GM18907 (cell line): Measurements from ENCODE around the gene ANKRD31.
"Not testable (repeated sequence)": the region's sequence is repeated elsewhere in the genome, so short reads cannot be mapped to it uniquely, and the experiment has no call there.

Experiments used
- ATAC-seq: cut with Tn5 transposase; IDR thresholded peaks from one replicate; pipeline ENCODE4 v1.9.1; 2021; ENCODE audit warnings: mild to moderate bottlenecking, moderate library complexity; ENCODE audit not compliant: unreplicated experiment

Gene ANKRD31, protein sequence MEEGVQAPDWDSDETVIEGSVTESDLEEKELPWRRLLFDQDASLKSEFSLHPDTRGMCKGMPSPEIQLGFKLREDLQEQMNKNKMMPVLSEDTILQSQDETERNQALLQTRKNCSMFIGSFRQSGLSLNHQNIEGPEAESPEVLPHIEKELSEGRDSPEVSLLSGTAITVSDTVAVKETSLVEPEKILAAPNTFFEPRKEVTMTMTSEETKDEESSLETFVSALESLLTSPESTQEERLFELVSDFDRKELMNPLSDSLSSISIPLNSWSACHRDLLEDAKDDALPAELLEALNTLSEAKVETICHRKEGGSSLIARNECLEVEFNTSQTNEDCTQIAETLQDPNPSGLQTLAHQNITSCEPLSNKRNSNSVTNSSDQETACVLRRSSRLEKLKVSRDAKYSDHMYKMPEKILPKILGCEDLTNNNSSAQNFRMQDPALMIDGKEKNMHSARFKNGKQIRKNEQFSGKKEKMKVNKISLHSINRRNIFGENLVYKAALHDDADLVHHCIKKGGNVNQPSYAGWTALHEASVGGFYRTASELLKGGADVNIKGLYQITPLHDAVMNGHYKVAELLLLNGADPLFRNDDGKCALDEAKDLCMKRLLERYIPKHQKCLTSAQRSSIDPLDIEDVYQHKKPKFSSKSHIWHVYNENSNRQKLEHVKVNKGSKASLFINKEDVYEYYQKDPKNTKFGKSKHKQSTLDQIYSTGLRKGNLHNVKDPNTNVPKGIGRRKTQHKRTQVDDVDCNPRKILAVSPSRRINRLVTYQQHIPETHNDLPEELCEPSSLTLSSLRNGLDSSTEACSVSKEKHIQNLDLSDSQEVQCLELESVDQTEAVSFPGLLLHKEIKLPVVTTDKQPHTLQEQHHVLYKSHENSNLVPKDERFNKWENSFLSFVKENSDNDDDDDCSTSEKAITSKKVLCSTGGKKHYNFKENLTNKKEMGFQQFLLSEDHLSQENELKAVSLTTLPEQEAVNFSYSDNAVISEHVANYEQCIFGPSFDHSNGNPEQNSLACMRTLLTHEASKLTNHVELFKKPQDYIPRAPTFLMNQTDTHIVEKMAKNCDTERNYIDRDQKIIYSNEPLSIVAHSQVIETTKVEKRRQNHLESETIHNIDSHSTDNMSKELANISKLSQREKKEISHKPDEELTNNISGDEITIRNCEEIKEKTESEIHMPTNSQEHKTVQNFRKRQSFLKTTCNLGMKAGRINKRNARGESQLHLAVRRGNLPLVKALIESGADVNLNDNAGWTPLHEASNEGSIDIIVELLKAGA (N-terminal part only)

DNA sequence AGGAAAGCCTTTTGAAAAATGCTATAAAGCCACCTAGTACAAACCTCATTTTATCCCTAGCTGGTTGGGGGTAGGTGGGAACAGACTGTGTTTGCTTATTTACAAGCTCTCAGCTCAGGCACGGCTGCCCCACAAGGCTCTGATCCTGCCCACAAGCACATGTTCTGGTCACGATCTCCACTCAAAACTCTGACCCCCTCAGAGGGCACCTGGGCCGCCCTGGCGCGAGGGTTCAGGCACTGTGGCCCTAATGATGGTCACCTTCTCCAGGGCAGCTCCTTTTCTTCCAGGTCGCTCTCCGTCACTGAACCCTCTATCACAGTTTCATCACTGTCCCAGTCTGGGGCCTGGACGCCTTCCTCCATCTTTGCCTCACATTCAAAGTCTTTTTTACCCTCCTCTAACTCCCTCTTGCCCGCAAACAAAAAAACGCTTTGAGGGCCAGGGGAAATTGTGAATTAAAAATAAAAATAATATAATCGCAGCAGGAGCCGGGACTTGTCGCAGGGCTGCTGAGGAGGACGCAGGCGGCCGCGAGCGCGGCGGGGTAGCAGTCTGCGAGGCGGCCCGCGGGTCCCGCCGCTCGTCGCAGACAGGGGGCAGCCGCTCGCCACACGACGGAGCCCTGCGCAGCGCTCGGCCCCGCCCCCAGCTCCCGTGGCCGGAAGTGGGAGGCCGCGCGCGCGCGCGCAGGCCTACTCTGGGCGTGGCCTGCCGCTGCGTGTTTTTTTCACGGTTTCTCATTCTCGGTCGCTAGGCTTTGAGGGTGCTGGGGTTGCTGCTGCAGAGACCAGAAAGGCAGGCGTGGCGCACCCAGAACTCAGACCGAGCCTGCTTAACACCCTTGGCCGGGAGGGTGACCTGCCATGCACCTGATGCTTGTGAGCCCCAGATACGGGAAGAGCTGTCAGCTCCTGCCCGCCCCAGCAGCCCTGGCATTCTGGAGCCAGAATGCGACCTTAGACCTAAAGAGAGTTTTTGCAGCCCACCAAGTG is at the start of gene ANKRD31:
Gene ANKRD31 (minus strand): TSS at position 557 of the 995 bp plus-strand sequence. CDS start 192 bp downstream, at position 365.
- peak; percentile 98 for ATAC-seq

DNA sequence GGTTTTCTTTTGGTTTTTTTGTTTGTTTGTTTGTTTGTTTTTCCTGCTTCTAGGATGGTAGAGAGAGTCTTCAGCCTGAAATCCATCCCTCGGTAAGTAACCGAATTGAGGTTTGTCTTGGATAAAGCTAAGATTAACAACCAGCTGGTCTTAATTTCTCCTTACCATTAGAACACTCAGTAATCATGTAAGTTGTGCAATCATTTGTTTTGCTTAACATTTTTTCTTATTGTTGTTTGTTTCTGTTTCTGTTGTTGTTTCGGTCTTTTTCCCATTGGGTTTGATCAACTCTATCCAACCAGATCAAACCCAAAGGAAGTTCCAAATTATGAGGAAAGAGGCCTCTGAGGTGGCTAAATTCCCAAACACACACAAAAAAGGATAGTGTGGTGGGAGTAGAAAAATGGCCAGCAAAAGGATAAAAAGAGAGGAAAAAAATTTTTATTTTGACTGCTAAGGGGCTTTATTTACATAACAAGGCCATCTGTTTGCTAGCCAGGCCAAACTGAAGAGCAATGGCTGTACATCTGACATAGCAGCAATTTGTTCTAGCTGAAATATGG is 49.6 kb upstream of the ANKRD31 start:
- no peak for ATAC-seq

DNA sequence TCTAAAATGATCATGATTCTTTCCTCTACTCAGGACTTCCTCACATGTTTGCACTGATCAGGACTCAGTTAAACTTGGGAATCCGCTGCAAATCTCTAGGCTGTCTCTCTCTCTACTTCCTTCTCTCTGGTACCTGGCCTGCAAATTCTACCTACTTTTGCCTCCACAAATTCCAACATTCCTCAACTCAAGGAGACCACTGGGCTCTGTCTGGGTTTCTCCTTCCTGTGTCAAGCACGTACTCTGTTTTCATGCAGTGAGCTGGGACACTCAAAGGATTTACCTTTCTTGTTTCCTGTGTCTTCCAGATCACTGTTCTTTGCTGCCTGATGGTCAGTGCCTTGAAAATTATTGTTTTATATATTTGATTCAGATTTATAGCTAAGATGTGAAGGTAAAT is 45.9 kb upstream of the ANKRD31 start:
- no peak for ATAC-seq

DNA sequence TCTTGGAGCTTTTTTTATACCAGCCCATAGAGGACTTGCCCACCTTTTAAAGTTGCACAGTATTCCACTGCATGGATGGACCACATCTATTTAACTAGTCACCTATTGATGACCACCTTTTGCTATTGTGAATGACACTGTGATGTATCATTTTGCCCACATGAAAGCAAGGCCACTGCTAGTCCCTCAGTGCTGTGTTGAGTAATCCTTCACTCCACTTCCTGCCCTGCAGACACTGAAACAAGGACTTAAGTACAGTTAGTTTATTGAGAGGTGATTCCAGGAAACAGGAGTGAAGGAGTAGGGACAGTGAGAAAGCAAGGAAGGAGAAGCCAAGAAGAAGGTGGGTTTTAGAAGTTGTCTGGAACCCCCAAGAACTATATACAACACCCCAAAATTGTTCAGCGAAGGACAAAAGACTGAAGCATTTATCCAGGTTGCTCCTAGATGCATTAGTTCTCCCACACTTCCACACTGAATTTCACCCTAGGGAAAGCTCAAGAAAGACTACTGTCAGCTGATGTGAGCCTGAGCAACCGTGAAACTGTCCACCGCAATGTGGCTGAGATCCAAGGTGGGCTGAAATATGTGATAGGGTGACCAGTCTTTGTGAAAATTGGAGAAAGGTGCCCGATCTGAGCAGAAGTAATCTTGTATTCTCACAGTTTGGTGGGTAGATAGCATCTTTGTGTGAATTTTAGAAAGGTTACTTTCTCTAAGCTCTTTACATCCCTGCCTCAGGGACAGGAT is 45.2 kb upstream of the ANKRD31 start:
- ATAC-seq = no peak

DNA sequence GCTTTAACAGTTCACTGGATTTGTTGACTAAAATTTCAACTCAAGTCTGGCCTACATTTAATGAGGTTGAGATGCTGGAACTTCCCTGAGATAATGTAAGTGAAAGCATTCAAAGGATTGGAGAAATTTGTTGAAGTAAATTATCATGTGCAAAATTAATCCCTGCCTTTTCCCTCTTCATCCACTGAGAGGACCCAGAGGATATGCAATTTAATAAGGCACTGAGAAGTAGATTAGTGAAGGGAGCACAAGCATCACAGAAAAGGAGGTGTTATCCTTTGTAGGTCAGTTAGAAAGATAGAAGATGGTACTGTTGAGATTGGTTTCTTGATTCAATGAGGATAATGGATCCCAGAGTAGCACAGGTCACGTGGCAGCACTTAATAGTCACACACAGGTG is 42.6 kb upstream of the ANKRD31 start:
- no peak for ATAC-seq

DNA sequence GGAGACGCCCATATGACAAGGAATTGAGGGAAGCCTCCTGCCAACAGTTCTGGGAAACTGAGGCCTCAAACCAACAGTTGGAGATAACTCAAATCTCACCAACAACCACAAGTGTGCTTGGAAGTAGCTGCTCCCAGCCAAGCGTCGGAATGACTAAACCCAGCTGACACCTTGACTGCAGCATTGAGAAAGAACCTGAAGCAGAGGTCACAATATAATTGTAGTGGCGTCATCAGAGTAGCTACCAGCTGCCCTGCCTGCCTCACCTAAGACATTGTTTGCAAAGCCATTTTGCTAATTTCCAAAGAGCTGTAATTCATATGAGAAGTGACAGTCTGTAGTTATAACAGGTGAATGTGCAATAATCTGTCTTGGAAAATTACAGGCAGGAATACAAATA is 40.8 kb upstream of the ANKRD31 start:
- ATAC-seq = no peak

GRCh38 chr5:75275756-75276155 is 39.1 kb upstream of the ANKRD31 start:
- ATAC-seq = no peak

DNA sequence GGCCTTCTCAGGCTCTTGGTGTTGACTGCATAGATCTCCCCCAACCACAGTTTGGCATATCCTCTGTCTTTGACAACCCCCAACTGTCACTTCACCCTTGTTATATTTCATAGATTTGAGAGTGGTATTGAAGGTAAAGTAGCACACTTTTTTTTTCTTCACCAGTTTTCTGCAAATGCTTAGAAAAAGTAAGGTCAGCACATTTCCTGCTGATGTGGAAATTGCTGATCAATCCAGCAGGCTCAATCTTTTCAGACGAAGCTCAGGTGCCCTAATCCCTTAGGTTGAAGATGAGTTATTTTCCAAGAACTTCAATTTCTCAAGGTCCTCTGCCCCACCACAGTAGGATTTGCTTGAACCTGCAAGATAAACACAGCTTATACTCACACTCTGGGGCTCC is 38.5 kb upstream of the ANKRD31 start:
- no peak for ATAC-seq

- no peak for ATAC-seq
These were observed 37.8 kb upstream of the ANKRD31 start for GRCh38 chr5:75274486-75274885.

DNA sequence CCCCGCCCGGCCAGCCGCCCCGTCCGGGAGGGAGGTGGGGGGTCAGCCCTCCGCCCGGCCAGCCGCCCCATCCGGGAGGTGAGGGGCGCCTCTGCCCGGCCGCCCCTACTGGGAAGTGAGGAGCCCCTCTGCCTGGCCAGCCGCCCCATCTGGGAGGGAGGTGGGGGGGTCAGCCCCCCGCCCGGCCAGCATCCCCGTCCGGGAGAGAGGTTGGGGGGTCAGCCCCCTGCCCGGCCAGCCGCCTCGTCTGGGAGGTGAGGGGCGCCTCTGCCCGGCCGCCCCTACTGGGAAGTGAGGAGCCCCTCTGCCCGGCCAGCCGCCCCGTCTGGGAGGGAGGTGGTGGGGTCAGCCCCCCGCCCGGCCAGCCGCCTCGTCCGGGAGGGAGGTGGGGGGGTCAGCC is 33.9 kb upstream of the ANKRD31 start:
- not testable (repeated sequence) for ATAC-seq

DNA sequence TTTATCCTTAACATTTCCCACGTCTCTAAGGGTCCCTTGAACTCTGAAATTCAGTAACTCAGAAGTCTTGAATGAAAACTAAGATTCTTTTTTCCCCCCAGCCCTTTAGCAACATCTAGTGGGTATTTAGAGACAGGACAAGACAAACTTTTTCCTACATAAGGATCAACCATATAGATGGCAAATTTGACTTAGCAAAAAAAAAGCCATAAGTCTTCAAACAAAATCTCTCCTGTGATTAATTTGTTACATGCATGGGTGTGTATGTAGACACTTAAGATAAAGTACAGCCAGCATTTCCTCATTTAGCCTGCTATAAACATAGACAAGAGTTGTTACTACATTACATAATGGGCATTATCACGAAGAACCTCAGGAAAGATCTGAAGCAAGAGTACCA is 29.1 kb upstream of the ANKRD31 start:
- ATAC-seq = no peak

- no peak for ATAC-seq
These were observed 25.6 kb upstream of the ANKRD31 start for GRCh38 chr5:75262271-75262670.

DNA sequence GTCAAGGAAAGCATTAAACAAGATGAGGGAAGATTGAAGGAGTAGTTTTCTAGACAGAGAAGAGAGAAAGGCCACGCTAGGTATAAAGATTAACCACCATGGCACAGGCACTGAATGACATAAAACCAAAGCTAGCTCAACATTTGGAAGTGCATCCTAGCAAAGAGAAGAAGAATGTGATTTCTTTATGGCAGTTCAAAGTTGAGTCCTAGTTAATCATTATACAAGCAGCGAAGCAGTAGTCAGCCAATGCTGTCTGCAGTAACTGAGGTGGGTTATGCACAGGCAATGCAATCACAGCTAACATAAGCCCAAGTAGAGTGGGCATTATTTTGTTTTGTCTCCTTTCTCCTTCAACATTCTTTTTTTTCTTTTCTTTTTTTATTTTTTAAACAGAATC is 24.0 kb upstream of the ANKRD31 start:
- no peak for ATAC-seq

DNA sequence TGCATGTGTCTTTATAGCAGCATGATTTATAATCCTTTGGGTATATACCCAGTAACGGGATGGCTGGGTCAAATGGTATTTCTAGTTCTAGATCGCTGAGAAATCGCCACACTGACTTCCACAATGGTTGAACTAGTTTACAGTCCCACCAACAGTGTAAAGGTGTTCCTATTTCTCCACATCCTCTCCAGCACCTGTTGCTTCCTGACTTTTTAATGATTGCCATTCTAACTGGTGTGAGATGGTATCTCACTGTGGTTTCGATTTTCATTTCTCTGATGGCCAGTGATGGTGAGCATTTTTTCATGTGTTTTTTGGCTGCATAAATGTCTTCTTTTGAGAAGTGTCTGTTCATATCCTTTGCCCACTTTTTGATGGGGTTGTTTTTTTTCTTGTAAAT is 13.8 kb upstream of the ANKRD31 start:
- not testable (repeated sequence) for ATAC-seq

GRCh38 chr5:75245023-75245422 is 8.3 kb upstream of the ANKRD31 start:
- no peak for ATAC-seq

- ATAC-seq = no peak
These were observed 6.8 kb upstream of the ANKRD31 start for GRCh38 chr5:75243510-75243909.

DNA sequence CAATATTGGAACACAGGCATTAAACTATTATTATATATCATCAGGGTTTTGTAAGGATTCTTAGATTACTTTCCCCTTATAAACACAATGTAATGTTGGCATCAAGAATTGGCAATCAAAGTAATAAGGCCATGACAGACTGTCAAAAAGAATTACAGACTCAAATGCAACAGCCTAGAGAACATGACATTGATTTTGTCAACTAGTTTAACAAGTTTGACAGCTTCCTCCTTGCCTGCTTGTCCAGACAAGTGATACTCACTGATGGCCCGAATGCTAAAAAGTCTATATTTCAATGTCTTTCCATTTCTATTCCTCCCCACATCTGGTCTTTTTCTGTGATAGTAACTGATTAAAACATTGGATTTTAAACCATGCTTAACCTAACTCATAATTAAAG is 6.4 kb upstream of the ANKRD31 start:
- ATAC-seq = no peak

DNA sequence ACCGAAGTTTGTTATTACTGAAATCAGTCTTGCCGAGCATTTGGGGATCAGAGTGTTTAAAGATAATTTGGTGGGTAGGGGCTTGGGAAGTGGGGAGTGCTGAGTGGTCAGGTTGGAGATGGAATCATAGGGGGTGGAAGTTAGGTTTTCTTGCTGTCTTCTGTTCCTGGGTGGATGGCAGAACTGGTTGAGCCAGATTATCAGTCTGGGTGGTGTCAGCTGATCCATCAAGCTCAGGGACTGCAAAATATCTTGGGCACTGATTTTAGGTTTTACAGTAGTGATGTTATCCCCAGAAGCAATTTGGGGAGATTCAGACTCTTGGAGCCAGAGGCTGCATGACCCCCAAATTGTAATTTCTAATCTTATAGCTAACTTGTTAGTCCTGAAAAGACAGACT is 5.4 kb upstream of the ANKRD31 start:
- ATAC-seq = no peak

- no peak for ATAC-seq
These were observed 3.0 kb upstream of the ANKRD31 start for GRCh38 chr5:75239681-75240080.
